Smooth muscle cell (in vitro differentiated cells): ENCODE measurements around the gene SLFNL1. TPM values are rescaled to one million over a fixed set of nuclear protein-coding genes. Genes with fewer than 3 reads are reported as not detected.

Experiments used
- DNase-seq: peaks from one replicate; lab custom pipeline; 2025; ENCODE audit not compliant: unreplicated experiment; lab: John Stamatoyannopoulos, UW
- H2AFZ ChIP-seq: fragments of 200-600 bp; sonication (generic); 2 replicates; pipeline ENCODE4 v1.6.0; 2016; ENCODE audit warnings: antibody characterized with exemption, low read depth, mild to moderate bottlenecking
- H3F3A ChIP-seq: fragments of 200-600 bp; sonication (generic); 2 replicates; pipeline ENCODE4 v1.6.0; 2017; ENCODE audit warnings: antibody characterized with exemption, low read depth
- H3K27ac ChIP-seq: fragments of 200-600 bp; sonication (generic); 2 replicates; pipeline ENCODE4 v1.5.1; 2016; ENCODE audit warnings: low read depth, mild to moderate bottlenecking
- H3K27me3 ChIP-seq: fragments of 200-600 bp; sonication (generic); 2 replicates; pipeline ENCODE4 v1.6.1; 2016; ENCODE audit warnings: low read depth, mild to moderate bottlenecking
- H3K36me3 ChIP-seq: fragments of 200-600 bp; sonication (generic); 2 replicates; pipeline ENCODE4 v1.5.1; 2016; ENCODE audit warnings: low read depth
- H3K4me1 ChIP-seq: fragments of 200-600 bp; sonication (generic); 2 replicates; pipeline ENCODE4 v1.5.1; 2016; ENCODE audit warnings: low read depth
- H3K4me2 ChIP-seq: fragments of 200-600 bp; sonication (generic); 2 replicates; pipeline ENCODE4 v1.6.0; 2016; ENCODE audit warnings: mild to moderate bottlenecking
- H3K4me3 ChIP-seq: fragments of 200-600 bp; sonication (generic); 2 replicates; pipeline ENCODE4 v1.5.1; 2016; ENCODE audit warnings: mild to moderate bottlenecking
- H3K79me2 ChIP-seq: fragments of 200-600 bp; sonication (generic); 2 replicates; pipeline ENCODE4 v1.6.0; 2016; ENCODE audit warnings: low read depth, mild to moderate bottlenecking
- H3K9ac ChIP-seq: fragments of 200-600 bp; sonication (generic); 2 replicates; pipeline ENCODE4 v1.6.0; 2016; ENCODE audit warnings: low read depth
- H3K9me3 ChIP-seq: fragments of 200-600 bp; sonication (generic); replicated peaks from 2 replicates; pipeline ENCODE4 v1.5.1; 2016; ENCODE audit warnings: low read depth
- H4K20me1 ChIP-seq: fragments of 200-600 bp; sonication (generic); 2 replicates; pipeline ENCODE4 v1.6.0; 2016; ENCODE audit warnings: low read depth
- WGBS: methylation state at CpG from one replicate; pipeline ENCODE4 v1.1.7; 2016; ENCODE audit warnings: low lambda C conversion rate; 5-methylcytosine and 5-hydroxymethylcytosine counted together
- polyA plus RNA-seq: library from polyadenylated mRNA; unstranded; fragments of >200 nt; fragmentation: Nextera tagmentation; extraction: Ambion mirVana; gene quantifications from 2 replicates; pipeline ENCODE4 v1.2.1, GENCODE V29; 2016
- total RNA-seq: library from RNA; depleted of rRNA; stranded (reverse); fragments of >200 nt; gene quantifications from 2 replicates; pipeline ENCODE4 v1.2.3, GENCODE V29; 2014
- TF ChIP-seq, protein P1 (sequence below): fragments of 200-600 bp; sonication (generic); IDR thresholded peaks from 2 replicates; pipeline ENCODE4 v1.5.1; 2017; ENCODE audit warnings: borderline replicate concordance, mild to moderate bottlenecking, antibody characterized with exemption; ENCODE audit not compliant: insufficient read depth, poor library complexity, severe bottlenecking

The SLFNL1 gene
- total and polyA plus RNA-seq, 2 experiments from 2014 or later = 0.22 to 0.58 TPM

- TF ChIP-seq, protein P1, sequence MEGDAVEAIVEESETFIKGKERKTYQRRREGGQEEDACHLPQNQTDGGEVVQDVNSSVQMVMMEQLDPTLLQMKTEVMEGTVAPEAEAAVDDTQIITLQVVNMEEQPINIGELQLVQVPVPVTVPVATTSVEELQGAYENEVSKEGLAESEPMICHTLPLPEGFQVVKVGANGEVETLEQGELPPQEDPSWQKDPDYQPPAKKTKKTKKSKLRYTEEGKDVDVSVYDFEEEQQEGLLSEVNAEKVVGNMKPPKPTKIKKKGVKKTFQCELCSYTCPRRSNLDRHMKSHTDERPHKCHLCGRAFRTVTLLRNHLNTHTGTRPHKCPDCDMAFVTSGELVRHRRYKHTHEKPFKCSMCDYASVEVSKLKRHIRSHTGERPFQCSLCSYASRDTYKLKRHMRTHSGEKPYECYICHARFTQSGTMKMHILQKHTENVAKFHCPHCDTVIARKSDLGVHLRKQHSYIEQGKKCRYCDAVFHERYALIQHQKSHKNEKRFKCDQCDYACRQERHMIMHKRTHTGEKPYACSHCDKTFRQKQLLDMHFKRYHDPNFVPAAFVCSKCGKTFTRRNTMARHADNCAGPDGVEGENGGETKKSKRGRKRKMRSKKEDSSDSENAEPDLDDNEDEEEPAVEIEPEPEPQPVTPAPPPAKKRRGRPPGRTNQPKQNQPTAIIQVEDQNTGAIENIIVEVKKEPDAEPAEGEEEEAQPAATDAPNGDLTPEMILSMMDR = no peak
- no peaks in the 10 kb centered on the region for H3K9me3 ChIP-seq
- no peaks in the 10 kb centered on the region for H3K4me1 ChIP-seq
- no peak overlapping the region for H3K27ac ChIP-seq
- no peaks in the 10 kb centered on the region for H3K27me3 ChIP-seq
- H3K4me3 ChIP-seq = no peak overlapping the region
- no peak for DNase-seq
- no peak overlapping the region for H2AFZ ChIP-seq
- H3K79me2 ChIP-seq = no peaks in the 10 kb centered on the region
- no peak overlapping the region for H3K9ac ChIP-seq
- no peaks in the 10 kb centered on the region for H3F3A ChIP-seq
- 88% methylated on average over 3 of the region's 3 CpGs for WGBS
- H4K20me1 ChIP-seq = no peaks in the 10 kb centered on the region
- no peaks in the 10 kb centered on the region for H3K36me3 ChIP-seq
- no peak overlapping the region for H3K4me2 ChIP-seq
These were observed 20.2 kb upstream of the SLFNL1 start for GRCh38 chr1:41041614-41042270.

DNA sequence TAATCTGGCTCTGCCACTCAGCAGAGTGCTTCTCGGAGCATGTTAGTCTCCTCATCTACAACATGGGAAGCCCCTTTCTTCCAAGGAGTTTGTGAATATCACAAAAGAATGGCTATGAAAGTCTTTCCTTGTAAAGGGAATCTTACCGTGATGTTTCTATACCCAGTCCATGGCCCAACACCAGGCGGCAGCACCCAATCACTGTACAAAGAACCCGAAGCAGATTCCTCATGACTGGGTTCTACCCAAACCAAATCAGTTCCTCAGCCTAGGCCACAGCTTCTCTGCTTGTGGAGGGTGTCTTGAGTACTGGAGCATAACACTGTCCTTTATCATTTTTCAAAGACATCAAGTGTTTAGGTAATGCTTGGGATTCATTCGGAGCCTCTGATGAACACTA is 16.6 kb upstream of the SLFNL1 start:
- DNase-seq = no peak
- no peak overlapping the region for H2AFZ ChIP-seq
- TF ChIP-seq, protein P1 = no peak
- no peaks in the 10 kb centered on the region for H4K20me1 ChIP-seq
- peaks cover 4% of the 10 kb centered on the region for H3K36me3 ChIP-seq
- H3K9me3 ChIP-seq = no peaks in the 10 kb centered on the region
- H3F3A ChIP-seq = no peaks in the 10 kb centered on the region
- no peaks in the 10 kb centered on the region for H3K79me2 ChIP-seq
- WGBS = 93% methylated on average over 5 of the region's 5 CpGs
- H3K27ac ChIP-seq = no peak overlapping the region
- no peak overlapping the region for H3K4me2 ChIP-seq
- no peaks in the 10 kb centered on the region for H3K4me1 ChIP-seq
- no peaks in the 10 kb centered on the region for H3K27me3 ChIP-seq
- H3K4me3 ChIP-seq = no peak overlapping the region
- H3K9ac ChIP-seq = no peak overlapping the region

- H3K36me3 ChIP-seq = peaks cover 4% of the 10 kb centered on the region
- TF ChIP-seq, protein P1 = no peak
- no peaks in the 10 kb centered on the region for H4K20me1 ChIP-seq
- no peak overlapping the region for H3K27ac ChIP-seq
- H3K79me2 ChIP-seq = no peaks in the 10 kb centered on the region
- no peaks in the 10 kb centered on the region for H3K27me3 ChIP-seq
- 92% methylated on average over 3 of the region's 3 CpGs for WGBS
- H3K4me2 ChIP-seq = no peak overlapping the region
- no peak overlapping the region for H2AFZ ChIP-seq
- no peaks in the 10 kb centered on the region for H3K4me1 ChIP-seq
- no peaks in the 10 kb centered on the region for H3K9me3 ChIP-seq
- no peak overlapping the region for H3K9ac ChIP-seq
- H3K4me3 ChIP-seq = no peak overlapping the region
- DNase-seq = no peak
- H3F3A ChIP-seq = no peaks in the 10 kb centered on the region
These were observed 15.8 kb upstream of the SLFNL1 start for GRCh38 chr1:41037116-41037903.
